GM21515 (cell line): ENCODE measurements around the gene CMTR1.
"Not testable (repeated sequence)": the region's sequence is repeated elsewhere in the genome, so short reads cannot be mapped to it uniquely, and the experiment has no call there.

Experiments
- ATAC-seq: cut with Tn5 transposase; IDR thresholded peaks from one replicate; pipeline ENCODE4 v1.9.1; 2021; ENCODE audit not compliant: unreplicated experiment

CMTR1 gene

GRCh38 chr6:37432916-37433656 lies at the start of gene CMTR1:
Gene CMTR1 (plus strand): TSS chr6:37433221. CDS start chr6:37435630, 2,409 bp downstream.
- ATAC-seq = peak; percentile 85

- no peak for ATAC-seq
Observed at GRCh38 chr6:37388578-37388977, 44.4 kb upstream of the CMTR1 start.

GRCh38 chr6:37389857-37390256 lies 43.2 kb upstream of the CMTR1 start:
- no peak for ATAC-seq

GRCh38 chr6:37391120-37391519 lies 41.9 kb upstream of the CMTR1 start:
- ATAC-seq = no peak

GRCh38 chr6:37392821-37393220 lies 40.2 kb upstream of the CMTR1 start:
- ATAC-seq = no peak

GRCh38 chr6:37393381-37393929 lies 39.6 kb upstream of the CMTR1 start:
- no peak for ATAC-seq

GRCh38 chr6:37396571-37397180 lies 36.3 kb upstream of the CMTR1 start:
- no peak for ATAC-seq

- no peak for ATAC-seq
Observed at GRCh38 chr6:37399131-37399530, 33.9 kb upstream of the CMTR1 start.

GRCh38 chr6:37399795-37400490 lies 33.1 kb upstream of the CMTR1 start:
- no peak for ATAC-seq

- not testable (repeated sequence) for ATAC-seq
Observed at GRCh38 chr6:37401658-37402057, 31.4 kb upstream of the CMTR1 start.

- ATAC-seq = no peak
Observed at GRCh38 chr6:37406726-37407341, 26.2 kb upstream of the CMTR1 start.

- ATAC-seq = no peak
Observed at GRCh38 chr6:37407948-37408347, 25.1 kb upstream of the CMTR1 start.

- ATAC-seq = no peak
Observed at GRCh38 chr6:37409501-37409900, 23.5 kb upstream of the CMTR1 start.

GRCh38 chr6:37417393-37417792 lies 15.6 kb upstream of the CMTR1 start:
- ATAC-seq = no peak

- ATAC-seq = no peak
Observed at GRCh38 chr6:37418722-37419121, 14.3 kb upstream of the CMTR1 start.

- no peak for ATAC-seq
Observed at GRCh38 chr6:37426058-37426944, 6.7 kb upstream of the CMTR1 start.

- no peak for ATAC-seq
Observed at GRCh38 chr6:37426945-37427510, 6.0 kb upstream of the CMTR1 start.

GRCh38 chr6:37429352-37429750 lies 3.7 kb upstream of the CMTR1 start:
- ATAC-seq = no peak

GRCh38 chr6:37432590-37432915 lies 468 bp upstream of the CMTR1 start:
- ATAC-seq = peak; percentile 11

GRCh38 chr6:37433657-37434271 lies 743 bp downstream of the CMTR1 start:
- ATAC-seq = peak; percentile 31
